Bronchial epithelial cell (primary cell): ENCODE results near the gene IFT43. TPM values are rescaled to one million over a fixed set of nuclear protein-coding genes. Genes with fewer than 3 reads are reported as not detected.
A peak's percentile ranks its signal among the peaks of the same experiment; 100 is the strongest.

ENCODE experiments used
- DNase-seq: peaks from one replicate; pipeline ENCODE4 v3.0.0-alpha.2; 2010; ENCODE audit warnings: low read depth
- FAIRE-seq: peaks from 2 replicates; lab custom pipeline; 2011; peaks lifted over from hg19 to GRCh38; lab: Jason Lieb, UNC
- H3K27me3 ChIP-seq: 2 replicates; pipeline ENCODE4 v1.5.1; 2011; ENCODE audit warnings: low read length; ENCODE audit not compliant: control insufficient read depth, insufficient read depth
- H3K36me3 ChIP-seq: 2 replicates; pipeline ENCODE4 v1.5.1; 2011; ENCODE audit warnings: low read length; ENCODE audit not compliant: control insufficient read depth, insufficient read depth
- H3K4me3 ChIP-seq: 2 replicates; pipeline ENCODE4 v1.5.1; 2011; ENCODE audit warnings: mild to moderate bottlenecking, low read depth, low read length, control low read depth
- CTCF ChIP-seq: IDR thresholded peaks from 2 replicates; pipeline ENCODE4 v1.5.1; 2011; ENCODE audit warnings: mild to moderate bottlenecking, moderate library complexity, low read length, control low read depth, inconsistent platforms; ENCODE audit not compliant: insufficient read depth, severe bottlenecking
- total RNA-seq: library from RNA; depleted of rRNA; stranded (reverse); fragments of >200 nt; gene quantifications from 2 replicates; pipeline ENCODE4 v1.2.1, GENCODE V29; 2014

Gene IFT43
- total RNA-seq, 1 donor from 2014 or later = 24.0 TPM

GRCh38 chr14:76019676-76020075 lies 34.1 kb downstream of the IFT43 start:
- Histone ChIP-seq H3K27me3 (no peaks in the 10 kb centered on the region), H3K4me3 (no peak overlapping the region), H3K36me3 (peaks cover 5% of the 10 kb centered on the region)
- FAIRE-seq (no peak), DNase-seq (peak; percentile 20)
- TF ChIP-seq CTCF = no peak

- peak; percentile 87 for DNase-seq
- H3K4me3 ChIP-seq = no peak overlapping the region
- FAIRE-seq = no peak
- peaks cover 5% of the 10 kb centered on the region for H3K36me3 ChIP-seq
- no peaks in the 10 kb centered on the region for H3K27me3 ChIP-seq
- TF ChIP-seq CTCF = no peak
Measured at GRCh38 chr14:76022991-76023390, 37.4 kb downstream of the IFT43 start.

- Histone ChIP-seq H3K27me3 (no peaks in the 10 kb centered on the region), H3K4me3 (no peak overlapping the region), H3K36me3 (peaks cover 6% of the 10 kb centered on the region)
- no peak for TF ChIP-seq CTCF
- FAIRE-seq (no peak), DNase-seq (no peak)
Measured at GRCh38 chr14:76023757-76024156, 38.2 kb downstream of the IFT43 start.

GRCh38 chr14:76024211-76024907 lies 38.8 kb downstream of the IFT43 start:
- H3K4me3 ChIP-seq = no peak overlapping the region
- H3K27me3 ChIP-seq = no peaks in the 10 kb centered on the region
- H3K36me3 ChIP-seq = peaks cover 6% of the 10 kb centered on the region
- FAIRE-seq (no peak), DNase-seq (peak; percentile 64)
- TF ChIP-seq CTCF = no peak

GRCh38 chr14:76034566-76034965 lies 49.0 kb downstream of the IFT43 start:
- FAIRE-seq (no peak), DNase-seq (peak; percentile 15)
- Histone ChIP-seq H3K36me3 (peaks cover 3% of the 10 kb centered on the region), H3K27me3 (no peaks in the 10 kb centered on the region), H3K4me3 (no peak overlapping the region)
- no peak for TF ChIP-seq CTCF

GRCh38 chr14:76040704-76041103 lies 55.1 kb downstream of the IFT43 start:
- no peak for FAIRE-seq
- no peak for DNase-seq
- Histone ChIP-seq H3K36me3 (peaks cover 1% of the 10 kb centered on the region), H3K4me3 (no peak overlapping the region), H3K27me3 (no peaks in the 10 kb centered on the region)
- TF ChIP-seq CTCF = no peak
